ENCODE data around the gene RALGPS2. TPM values are rescaled to one million over a fixed set of nuclear protein-coding genes. Genes with fewer than 3 reads are reported as not detected.
A peak's percentile ranks its signal among the peaks of the same experiment; 100 is the strongest.

The RALGPS2 gene
- total and polyA plus RNA-seq, 9 of the 15 experiments (the other 6 are each of a cell fraction or from before 2014, with no cell fraction given): 0.28 to 6.5 (median 2.6) TPM

DNA sequence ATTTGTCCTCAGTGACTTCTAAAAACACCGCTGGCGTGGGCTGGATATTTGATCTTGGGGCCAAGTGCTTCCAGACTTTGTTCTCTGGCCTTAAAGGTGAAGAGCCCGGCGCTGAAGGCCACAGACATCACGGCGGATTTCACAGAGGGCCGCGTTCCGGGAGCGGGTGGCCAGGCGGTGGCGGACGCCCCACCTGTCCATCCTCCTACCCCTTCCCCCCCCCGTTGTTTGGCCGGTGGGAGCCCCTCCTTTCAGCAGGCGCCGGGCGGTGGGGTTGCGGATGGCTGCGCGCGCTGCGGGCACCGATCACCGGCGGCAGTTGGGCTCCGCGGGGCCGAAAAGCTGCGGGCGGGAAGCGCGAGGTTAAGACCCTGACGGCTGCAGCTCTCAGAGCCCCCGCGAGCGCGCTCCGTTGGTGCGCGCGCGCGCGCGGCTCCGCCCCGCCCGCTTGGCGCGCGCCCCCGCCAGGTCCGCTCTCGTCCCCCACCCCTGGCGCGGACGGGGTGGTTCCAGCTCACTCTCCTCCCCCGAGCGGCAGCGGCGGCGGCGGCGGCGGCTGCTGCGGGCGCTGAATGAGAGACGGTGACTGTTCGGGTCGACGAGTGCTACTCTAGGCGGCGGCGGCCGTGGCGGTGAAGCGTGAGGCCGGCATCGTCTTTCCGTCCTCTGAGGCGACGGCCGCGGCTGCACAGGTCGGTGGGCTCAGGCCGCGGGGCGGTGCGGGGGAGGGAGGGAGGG, at the start of gene RALGPS2 (continued):
- TF ChIP-seq, protein P1, sequence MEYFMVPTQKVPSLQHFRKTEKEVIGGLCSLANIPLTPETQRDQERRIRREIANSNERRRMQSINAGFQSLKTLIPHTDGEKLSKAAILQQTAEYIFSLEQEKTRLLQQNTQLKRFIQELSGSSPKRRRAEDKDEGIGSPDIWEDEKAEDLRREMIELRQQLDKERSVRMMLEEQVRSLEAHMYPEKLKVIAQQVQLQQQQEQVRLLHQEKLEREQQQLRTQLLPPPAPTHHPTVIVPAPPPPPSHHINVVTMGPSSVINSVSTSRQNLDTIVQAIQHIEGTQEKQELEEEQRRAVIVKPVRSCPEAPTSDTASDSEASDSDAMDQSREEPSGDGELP (CRISPR knock-in tag; IDR thresholded peaks at IDR 0.05; ENCODE audit: borderline replicate concordance): peak; percentile 61; the same call in 1 of the 2 replicates
- peak; percentile 74 for TF ChIP-seq POLR2G (IDR thresholded peaks at IDR 0.05; ENCODE audit: low read depth, low read length)

DNA sequence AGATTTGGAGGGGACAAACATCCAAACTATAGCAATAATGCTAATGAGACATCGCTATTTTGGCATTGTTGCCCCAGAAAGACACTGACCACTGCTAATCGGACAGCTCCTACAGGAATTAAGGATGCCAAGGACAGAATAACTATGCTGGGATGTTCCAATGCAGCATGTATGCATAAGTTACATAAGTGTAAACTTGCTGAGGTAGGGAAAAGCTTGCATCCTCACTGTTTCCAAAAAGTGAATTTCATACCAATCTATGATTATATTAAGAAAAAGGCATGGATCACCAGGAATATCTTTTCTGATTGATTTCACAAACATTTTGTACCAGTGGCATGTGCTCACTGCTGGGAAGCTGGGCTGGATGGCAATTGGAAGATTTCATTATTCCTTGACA, 45.8 kb upstream of the RALGPS2 start:
- in situ Hi-C loops (cut with MboI): no loop called here
- DNase-seq (ENCODE audit: extremely low read depth in 1 of 4, low spot score in 3 of 4) (no peak), FAIRE-seq (no peak), ATAC-seq (no peak)
- no peaks in the 10 kb centered on the region; a peak in 1 of 5 replicates for H3K27me3 ChIP-seq (ENCODE audit: control insufficient read depth in 2 of 2, insufficient read depth in 2 of 2, low read length in 2 of 2)
- POLR2A ChIA-PET: interaction anchor here (1.4 kb wide), 1 partner anchor 12 kb away, joined by 4 read pairs; no protein-coding TSS in a partner anchor
- no peak overlapping the region for H3K4me3 ChIP-seq
- H3K9me3 ChIP-seq (replicated peaks; ENCODE audit: control insufficient read depth, insufficient read depth, low read depth, low read length): no peaks in the 10 kb centered on the region
- CTCF ChIA-PET (ENCODE audit: low intra/inter-chr PET ratio): no interaction called here
- no peak overlapping the region for H3K9ac ChIP-seq (ENCODE audit: insufficient read depth in 1 of 2, low read depth in 2 of 2, low read length in 2 of 2)
- no peaks in the 10 kb centered on the region for H3K36me3 ChIP-seq (ENCODE audit: control insufficient read depth, insufficient read depth, low read length)
- intact Hi-C loops (cut with micrococcal nuclease): no loop called here
- H4K20me1 ChIP-seq (replicated peaks; ENCODE audit: control insufficient read depth, insufficient read depth, low read length): no peaks in the 10 kb centered on the region
- H3K79me2 ChIP-seq (ENCODE audit: control insufficient read depth, insufficient read depth, low read length): no peaks in the 10 kb centered on the region
- 3% methylated on average over 2 of the region's 2 CpGs for WGBS (ENCODE audit: insufficient coverage, low coverage, missing lambda C conversion rate)
- no peaks in the 10 kb centered on the region for H3K9me1 ChIP-seq (ENCODE audit: control insufficient read depth, insufficient read depth, low read length)
- H3K27ac ChIP-seq (ENCODE audit: extremely low read depth, low read depth, low read length): no peak overlapping the region
- no peak overlapping the region for H3K4me2 ChIP-seq (ENCODE audit: insufficient read depth, low read length)
- TF ChIP-seq EP400 (IDR thresholded peaks at IDR 0.05) (no peak), NR3C1 (CRISPR knock-in tag; IDR thresholded peaks at IDR 0.05) (no peak), ILK (tag; IDR thresholded peaks at IDR 0.05; ENCODE audit: borderline replicate concordance, low read depth) (no peak), MTF1 (CRISPR knock-in tag; IDR thresholded peaks at IDR 0.05; ENCODE audit: borderline replicate concordance) (no peak), PHB2 (IDR thresholded peaks at IDR 0.05; ENCODE audit: low read depth) (no peak)
- no peaks in the 10 kb centered on the region for H3K4me1 ChIP-seq (replicated peaks in 1 of 2; ENCODE audit: control insufficient read depth in 2 of 2, insufficient read depth in 2 of 2, low read length in 2 of 2)
- H2AFZ ChIP-seq (ENCODE audit: low read depth, low read length): no peak overlapping the region
- BruUV-seq (replicated peaks): no TSS peak
